Psoas muscle (tissue), 8 donors: Measurements from ENCODE around the gene LHFPL3. TPM values are rescaled to one million over a fixed set of nuclear protein-coding genes. Genes with fewer than 3 reads are reported as not detected.

Source experiments
- ATAC-seq, 4 donors: fragments of 200-7000 bp; cut with Tn5 transposase; one replicate each; pipeline ENCODE4 v1.9.1; 2020; ENCODE audit warnings: moderate library complexity in 3 of 4, mild to moderate bottlenecking in 2 of 4
- DNase-seq, 2 donors: peaks; one replicate each; pipeline ENCODE4 v3.0.0-alpha.2; 2020
- H3K27ac ChIP-seq: fragments of 200-600 bp; one replicate; pipeline ENCODE4 v1.8.0; 2022
- H3K27me3 ChIP-seq, 3 donors: fragments of 200-600 bp in 1 of 3; one replicate each; pipeline versions ENCODE4 v1.6.1 to v1.8.0; 2013 to 2022; ENCODE audit warnings: low read length in 2 of 3, mild to moderate bottlenecking in 2 of 3, moderate library complexity in 1 of 3; ENCODE audit not compliant: insufficient read depth in 3 of 3
- H3K36me3 ChIP-seq, 2 donors: fragments of 200-600 bp in 1 of 2; one replicate each; pipeline versions ENCODE4 v1.6.1 to v1.8.0; 2013 to 2022; ENCODE audit warnings: low read depth in 1 of 2, mild to moderate bottlenecking in 1 of 2, moderate library complexity in 1 of 2; ENCODE audit not compliant: insufficient read depth in 1 of 2
- H3K4me1 ChIP-seq: fragments of 200-600 bp; one replicate; pipeline ENCODE4 v1.8.0; 2022
- H3K4me3 ChIP-seq: fragments of 200-600 bp; one replicate; pipeline ENCODE4 v1.8.0; 2022; ENCODE audit warnings: mild to moderate bottlenecking
- H3K9me3 ChIP-seq: fragments of 200-600 bp; one replicate; pipeline ENCODE4 v1.8.0; 2022
- CTCF ChIP-seq: fragments of 200-600 bp; IDR thresholded peaks from one replicate; pipeline ENCODE4 v1.8.0; 2022; ENCODE audit warnings: antibody characterized with exemption
- WGBS, 3 donors: extraction: QIAGEN DNeasy Blood & Tissue Kit; methylation state at CpG; one replicate each; pipeline versions ENCODE4 v1.1.6 to v1.1.7; 2013; 5-methylcytosine and 5-hydroxymethylcytosine counted together
- intact Hi-C, 2 donors: fragments of 100-400 bp; cut with DNase I; formaldehyde crosslinking; loops; one replicate each; pipeline versions ENCODE4 v1.11.0 to v1.14.2; 2022
- polyA plus RNA-seq, 3 donors: library from polyadenylated mRNA; stranded (reverse); fragments of 200-250 nt; gene quantifications; one replicate each; pipeline ENCODE4 v1.2.3, GENCODE V29; 2013
- total RNA-seq, 4 donors: library from RNA; stranded (reverse); fragmentation: NEBNext Ultra II Directional in 2 of 4; extraction: Animal tissue kit (Norgen Biotek cat#: 25700) in 2 of 4; gene quantifications; one replicate each; pipeline versions ENCODE4 v1.2.1 to v1.2.4, GENCODE V29; 2021 to 2023
- donor health status: healthy with polysubstance abuse.
- donor health status: DM: no; HTN: no; CAD: no; lungs with moderate emphysema.
- donor health status: Bipolar disorder and iron deficiency.
- donor health status: healthy.
- donor health status: DM: yes; HTN: yes; CAD: no.
- donor health status: DM: no; HTN: no; CAD: no.
- donor health status: DM: no; HTN: no; CAD: no.
- donor health status: DM: yes; HTN: yes; CAD: no.

Gene LHFPL3
- total and polyA plus RNA-seq, 7 donors: not detected

- Histone ChIP-seq H3K36me3 (no peaks in the 10 kb centered on the region), H3K4me1 (no peaks in the 10 kb centered on the region), H3K9me3 (no peaks in the 10 kb centered on the region), H3K27me3 (no peaks in the 10 kb centered on the region), H3K27ac (no peak overlapping the region), H3K4me3 (no peak overlapping the region)
- intact Hi-C loops: no loop called here
- TF ChIP-seq CTCF: no peak
- DNase-seq (no peak), ATAC-seq (no peak)
- WGBS, 3 donors: 25 to 36% (median 28%) methylated on average over 5 of the region's 5 CpGs
These were observed 201.8 kb downstream of the LHFPL3 start for GRCh38 chr7:104530251-104530650.

GRCh38 chr7:104534149-104534548 is 205.7 kb downstream of the LHFPL3 start:
- no peak for DNase-seq
- intact Hi-C loops: no loop called here

GRCh38 chr7:104535841-104536240 is 207.4 kb downstream of the LHFPL3 start:
- H3K4me3 ChIP-seq: no peak overlapping the region
- no peak for TF ChIP-seq CTCF
- ATAC-seq (no peak), DNase-seq (no peak)
- H3K27ac ChIP-seq: no peak overlapping the region
- no peaks in the 10 kb centered on the region for H3K36me3 ChIP-seq
- no peaks in the 10 kb centered on the region for H3K4me1 ChIP-seq
- H3K27me3 ChIP-seq: no peaks in the 10 kb centered on the region
- 70 to 78% (median 77%) methylated on average over 6 of the region's 6 CpGs for WGBS, 3 donors
- intact Hi-C loops: no loop called here
- no peaks in the 10 kb centered on the region for H3K9me3 ChIP-seq

More at GRCh38 chr7:104534149-104534548, 205.7 kb downstream of the LHFPL3 start:
- Histone ChIP-seq H3K4me3 (no peak overlapping the region), H3K4me1 (no peaks in the 10 kb centered on the region), H3K27ac (no peak overlapping the region), H3K27me3 (no peaks in the 10 kb centered on the region), H3K9me3 (no peaks in the 10 kb centered on the region), H3K36me3 (no peaks in the 10 kb centered on the region)
- no peak for TF ChIP-seq CTCF
- ATAC-seq: no peak
- WGBS, 3 donors: 62 to 70% (median 69%) methylated on average over 4 of the region's 4 CpGs

- no peak for ATAC-seq
These were observed 208.6 kb downstream of the LHFPL3 start for GRCh38 chr7:104536956-104537355.

More at GRCh38 chr7:104536956-104537355, 208.6 kb downstream of the LHFPL3 start:
- DNase-seq: no peak
- H3K4me1 ChIP-seq: no peaks in the 10 kb centered on the region
- H3K9me3 ChIP-seq: no peaks in the 10 kb centered on the region
- no peaks in the 10 kb centered on the region for H3K27me3 ChIP-seq
- H3K36me3 ChIP-seq: no peaks in the 10 kb centered on the region
- H3K27ac ChIP-seq: no peak overlapping the region
- TF ChIP-seq CTCF: no peak
- intact Hi-C loops: no loop called here
- no peak overlapping the region for H3K4me3 ChIP-seq
- 7 to 26% (median 14%) methylated on average over 1 of the region's 1 CpG for WGBS, 3 donors
